ENCODE results near the gene ARHGAP42. TPM values are rescaled to one million over a fixed set of nuclear protein-coding genes. Genes with fewer than 3 reads are reported as not detected.

The ARHGAP42 gene
- total and polyA plus RNA-seq, 9 donors: 4.3 to 11.8 (median 7.0) TPM

GRCh38 chr11:100808904-100809491 lies 121.9 kb downstream of the ARHGAP42 start:
- Histone ChIP-seq H3K9me3 (no peaks in the 10 kb centered on the region), H3K27me3 (no peaks in the 10 kb centered on the region), H3K36me3 (no peaks in the 10 kb centered on the region), H3K27ac (no peak overlapping the region), H3K4me1 (ENCODE audit: insufficient read depth) (peaks cover 2% of the 10 kb centered on the region), H3K4me3 (no peak overlapping the region)
- no peak for TF ChIP-seq POLR2A (IDR thresholded peaks at IDR 0.05)
- TF ChIP-seq EP300 (IDR thresholded peaks at IDR 0.05): no peak
- TF ChIP-seq, protein P1, sequence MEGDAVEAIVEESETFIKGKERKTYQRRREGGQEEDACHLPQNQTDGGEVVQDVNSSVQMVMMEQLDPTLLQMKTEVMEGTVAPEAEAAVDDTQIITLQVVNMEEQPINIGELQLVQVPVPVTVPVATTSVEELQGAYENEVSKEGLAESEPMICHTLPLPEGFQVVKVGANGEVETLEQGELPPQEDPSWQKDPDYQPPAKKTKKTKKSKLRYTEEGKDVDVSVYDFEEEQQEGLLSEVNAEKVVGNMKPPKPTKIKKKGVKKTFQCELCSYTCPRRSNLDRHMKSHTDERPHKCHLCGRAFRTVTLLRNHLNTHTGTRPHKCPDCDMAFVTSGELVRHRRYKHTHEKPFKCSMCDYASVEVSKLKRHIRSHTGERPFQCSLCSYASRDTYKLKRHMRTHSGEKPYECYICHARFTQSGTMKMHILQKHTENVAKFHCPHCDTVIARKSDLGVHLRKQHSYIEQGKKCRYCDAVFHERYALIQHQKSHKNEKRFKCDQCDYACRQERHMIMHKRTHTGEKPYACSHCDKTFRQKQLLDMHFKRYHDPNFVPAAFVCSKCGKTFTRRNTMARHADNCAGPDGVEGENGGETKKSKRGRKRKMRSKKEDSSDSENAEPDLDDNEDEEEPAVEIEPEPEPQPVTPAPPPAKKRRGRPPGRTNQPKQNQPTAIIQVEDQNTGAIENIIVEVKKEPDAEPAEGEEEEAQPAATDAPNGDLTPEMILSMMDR (IDR thresholded peaks at IDR 0.05): no peak
- DNase-seq: no peak
- 22 to 35% (median 26%) methylated on average over 3 of the region's 3 CpGs for WGBS, 3 donors
- intact Hi-C loops (cut with DNase I): no loop called here

DNA sequence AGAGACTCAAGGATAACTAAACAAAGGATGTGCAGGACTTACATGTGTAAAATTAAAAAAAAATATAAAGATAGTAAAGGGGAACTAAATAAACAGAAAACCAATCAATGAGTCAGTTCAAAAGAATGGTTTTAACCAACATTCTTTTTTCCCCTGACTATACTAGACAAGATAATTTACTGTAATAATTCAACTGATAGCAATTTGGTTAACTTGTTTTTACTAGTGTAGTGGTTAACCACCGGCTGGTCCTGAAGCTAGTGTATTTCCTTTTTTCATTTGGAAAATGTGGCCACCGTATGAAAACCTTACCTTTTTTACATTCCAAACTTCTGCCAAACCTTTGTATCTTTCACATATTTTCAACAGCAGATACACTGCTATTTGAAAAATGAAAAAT lies 123.1 kb downstream of the ARHGAP42 start:
- Histone ChIP-seq H3K9me3 (no peaks in the 10 kb centered on the region), H3K4me1 (ENCODE audit: insufficient read depth) (peaks cover 2% of the 10 kb centered on the region), H3K36me3 (no peaks in the 10 kb centered on the region), H3K27ac (no peak overlapping the region), H3K27me3 (no peaks in the 10 kb centered on the region), H3K4me3 (no peak overlapping the region)
- DNase-seq: no peak
- intact Hi-C loops (cut with DNase I): no loop called here
- WGBS, 3 donors: 54 to 72% (median 62%) methylated on average over 2 of the region's 2 CpGs
- TF ChIP-seq EP300 (IDR thresholded peaks at IDR 0.05) (no peak), POLR2A (IDR thresholded peaks at IDR 0.05) (no peak)
- TF ChIP-seq, protein P1 (IDR thresholded peaks at IDR 0.05): no peak

DNA sequence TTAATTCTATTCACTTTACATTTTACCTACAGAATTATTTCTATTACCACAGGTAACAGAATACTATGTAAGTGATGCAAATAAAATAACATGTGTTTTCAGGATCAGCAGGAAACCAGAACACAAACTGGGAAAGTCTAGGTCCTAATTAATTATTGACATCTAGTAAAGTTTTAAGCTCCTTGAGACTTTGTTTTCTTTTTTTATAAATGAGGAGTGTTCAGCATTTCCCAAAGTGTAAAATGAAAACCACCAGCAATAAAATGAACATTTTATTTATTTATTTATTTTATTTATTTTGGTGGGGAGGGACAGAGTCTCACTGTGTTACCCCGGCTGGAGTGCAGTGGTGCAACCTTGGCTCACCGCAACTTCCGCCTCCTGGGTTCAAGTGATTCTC lies 123.6 kb downstream of the ARHGAP42 start:
- peaks cover 2% of the 10 kb centered on the region for H3K4me1 ChIP-seq (ENCODE audit: insufficient read depth)
- no peaks in the 10 kb centered on the region for H3K27me3 ChIP-seq
- H3K9me3 ChIP-seq: no peaks in the 10 kb centered on the region
- H3K4me3 ChIP-seq: no peak overlapping the region
- H3K27ac ChIP-seq: no peak overlapping the region
- H3K36me3 ChIP-seq: no peaks in the 10 kb centered on the region
- intact Hi-C loops (cut with DNase I): no loop called here
- 93 to 99% (median 96%) methylated on average over 3 of the region's 3 CpGs for WGBS, 3 donors
- DNase-seq: no peak
- TF ChIP-seq, protein P1 (IDR thresholded peaks at IDR 0.05): no peak
- TF ChIP-seq EP300 (IDR thresholded peaks at IDR 0.05) (no peak), POLR2A (IDR thresholded peaks at IDR 0.05) (no peak)

DNA sequence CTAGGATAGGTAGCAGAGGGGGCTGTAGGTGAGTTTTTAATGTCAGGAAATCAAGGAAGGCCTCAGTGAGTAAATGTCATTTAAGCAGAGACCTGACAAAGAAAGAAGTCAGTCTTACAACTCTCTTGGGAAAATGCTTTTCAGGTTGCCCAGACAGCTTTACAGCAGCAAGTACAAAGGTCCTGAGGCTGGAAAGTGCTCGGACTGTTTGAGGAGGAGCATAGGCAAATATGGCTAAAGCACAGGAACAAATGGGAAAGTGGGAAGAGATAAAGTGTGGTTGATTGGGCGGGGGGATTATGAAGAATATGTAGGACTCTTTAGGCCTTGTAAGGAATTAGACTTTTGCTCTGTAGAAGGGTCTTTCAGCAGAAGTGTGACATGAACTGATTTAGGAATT lies 125.4 kb downstream of the ARHGAP42 start:
- intact Hi-C loops (cut with DNase I): no loop called here
- Histone ChIP-seq H3K27me3 (no peaks in the 10 kb centered on the region), H3K9me3 (no peaks in the 10 kb centered on the region), H3K4me1 (ENCODE audit: insufficient read depth) (peaks cover 2% of the 10 kb centered on the region), H3K4me3 (no peak overlapping the region), H3K36me3 (no peaks in the 10 kb centered on the region), H3K27ac (no peak overlapping the region)
- WGBS, 3 donors: 93 to 99% (median 96%) methylated on average over 2 of the region's 2 CpGs
- TF ChIP-seq, protein P1 (IDR thresholded peaks at IDR 0.05): no peak
- no peak for TF ChIP-seq EP300 (IDR thresholded peaks at IDR 0.05)
- TF ChIP-seq POLR2A (IDR thresholded peaks at IDR 0.05): no peak
- no peak for DNase-seq

All from ovary (tissue), 9 donors.